HepG2 (cell line): Measurements from ENCODE around the gene WNT3A. TPM values are rescaled to one million over a fixed set of nuclear protein-coding genes. Genes with fewer than 3 reads are reported as not detected.

Experiments
- ATAC-seq: fragments of 200-7000 bp; cut with Tn5 transposase; 3 replicates; pipeline ENCODE4 v1.9.1; 2020; ENCODE audit warnings: mild to moderate bottlenecking, moderate library complexity
- BruUV-seq: library from RNA; stranded (reverse); fragments of 400-500 nt; replicated peaks from 2 replicates; lab custom pipeline; 2021; lab: Mats Ljungman, UMichigan
- CTCF ChIA-PET: fragments of 300-600 bp; formaldehyde crosslinking; extraction: SDS; loops from one replicate; lab custom pipeline; 2021; ENCODE audit warnings: low total read pairs, inconsistent platforms, low intra/inter-chr PET ratio; lab: Yijun Ruan, JAX
- POLR2A ChIA-PET: fragments of 350-600 bp; sonication (Branson Sonifier 250); formaldehyde crosslinking; loops from one replicate; lab custom pipeline; 2020; ENCODE audit warnings: antibody characterized with exemption, inconsistent platforms; lab: Yijun Ruan, JAX
- DNase-seq: peaks from one replicate; pipeline ENCODE4 v3.0.0-alpha.2; 2015; ENCODE audit warnings: low spot score
- FAIRE-seq: peaks from 3 replicates; lab custom pipeline; 2011; peaks lifted over from hg19 to GRCh38; lab: Jason Lieb, UNC
- H2AFZ ChIP-seq: one replicate; pipeline ENCODE4 v1.6.1; 2011; ENCODE audit warnings: low read length, inconsistent platforms
- H3K27ac ChIP-seq: fragments of 300-600 bp; 3 replicates; pipeline ENCODE4 v1.8.0; 2011; ENCODE audit warnings: mixed run types, mild to moderate bottlenecking, mixed read lengths, low read length, inconsistent platforms; ENCODE audit not compliant: insufficient read depth; ENCODE audit errors: extremely low read length
- H3K27me3 ChIP-seq, 2 experiments: fragments of 200-600 bp in 1 of 2; 2 replicates in 1 of 2; 3 replicates in 1 of 2; pipeline versions ENCODE4 v1.6.0 to v1.8.0; 2011; ENCODE audit warnings: low read length in 2 of 2, mild to moderate bottlenecking in 2 of 2, moderate library complexity in 2 of 2, inconsistent platforms in 1 of 2; ENCODE audit not compliant: insufficient read depth in 2 of 2, control insufficient read depth in 1 of 2
- H3K36me3 ChIP-seq, 2 experiments: fragments of 200-600 bp in 1 of 2; replicated peaks in 1 of 2; 2 replicates in 1 of 2; 3 replicates in 1 of 2; pipeline versions ENCODE4 v1.5.1 to v1.8.0; 2011; ENCODE audit warnings: low read length in 2 of 2, inconsistent platforms in 1 of 2; ENCODE audit not compliant: insufficient read depth in 2 of 2, control insufficient read depth in 1 of 2
- H3K4me1 ChIP-seq: 2 replicates; pipeline ENCODE4 v1.5.1; 2012; ENCODE audit warnings: low read length, inconsistent platforms; ENCODE audit not compliant: insufficient read depth
- H3K4me2 ChIP-seq: 2 replicates; pipeline ENCODE4 v1.6.0; 2011; ENCODE audit warnings: low read depth, low read length, inconsistent platforms
- H3K4me3 ChIP-seq, 3 experiments: fragments of 200-600 bp in 1 of 3; sonication (generic), shearing (Covaris generic) in 1 of 3; replicated peaks in 1 of 3; 2 replicates each; pipeline ENCODE4 v1.5.1; 2011 to 2016; ENCODE audit warnings: low read length in 3 of 3, inconsistent platforms in 2 of 3, low read depth in 2 of 3, mild to moderate bottlenecking in 2 of 3, control low read depth in 1 of 3, mixed read lengths in 1 of 3; ENCODE audit not compliant: insufficient read depth in 1 of 3
- H3K79me2 ChIP-seq: one replicate; pipeline ENCODE4 v1.6.1; 2011; ENCODE audit warnings: low read length, inconsistent platforms; ENCODE audit not compliant: insufficient read depth
- H3K9ac ChIP-seq: 2 replicates; pipeline ENCODE4 v1.6.0; 2011; ENCODE audit warnings: mild to moderate bottlenecking, low read depth, low read length, inconsistent platforms; ENCODE audit not compliant: insufficient read depth
- H3K9me3 ChIP-seq: 2 replicates; pipeline ENCODE4 v1.5.1; 2012; ENCODE audit warnings: mild to moderate bottlenecking, low read length
- H4K20me1 ChIP-seq: 2 replicates; pipeline ENCODE4 v1.6.0; 2011; ENCODE audit warnings: inconsistent platforms, mild to moderate bottlenecking, low read length, moderate library complexity; ENCODE audit not compliant: insufficient read depth
- MAFK ChIP-seq, 2 experiments: IDR thresholded peaks in 1 of 2; conservative IDR thresholded peaks in 1 of 2; 2 replicates each; pipeline ENCODE4 v1.6.1; 2011; ENCODE audit warnings: improper control_type of control experiment in 2 of 2, low read length in 2 of 2
- PRMT3 ChIP-seq: sonication (generic); formaldehyde crosslinking; IDR thresholded peaks from 2 replicates; pipeline ENCODE4 v1.8.1; 2022; ENCODE audit warnings: low read depth, mild to moderate bottlenecking, moderate library complexity, missing genetic modification reagents, borderline replicate concordance
- SAFB2 ChIP-seq: sonication (generic); formaldehyde crosslinking; IDR thresholded peaks from 2 replicates; pipeline ENCODE4 v1.5.1; 2020; ENCODE audit warnings: missing genetic modification reagents, low read depth, mild to moderate bottlenecking, borderline replicate concordance
- TBX3 ChIP-seq: fragments of 450-650 bp; IDR thresholded peaks from 2 replicates; pipeline ENCODE4 v1.6.1; 2017; ENCODE audit warnings: antibody characterized with exemption, mild to moderate bottlenecking, inconsistent platforms, borderline replicate concordance
- TRAFD1 ChIP-seq: sonication (generic); formaldehyde crosslinking; IDR thresholded peaks from 2 replicates; pipeline ENCODE4 v1.5.1; 2020; ENCODE audit warnings: missing genetic modification reagents, mild to moderate bottlenecking, borderline replicate concordance
- ZBTB1 ChIP-seq: sonication (generic); formaldehyde crosslinking; IDR thresholded peaks from 2 replicates; pipeline ENCODE4 v1.4.0; 2020; ENCODE audit warnings: missing genetic modification reagents, borderline replicate concordance
- ZBTB37 ChIP-seq: sonication (generic); formaldehyde crosslinking; IDR thresholded peaks from 2 replicates; pipeline ENCODE4 v1.4.0; 2020; ENCODE audit warnings: mild to moderate bottlenecking, missing genetic modification reagents
- ZNF550 ChIP-seq: sonication (generic); formaldehyde crosslinking; IDR thresholded peaks from 2 replicates; pipeline ENCODE4 v1.4.0; 2020; ENCODE audit warnings: mild to moderate bottlenecking, missing genetic modification reagents, borderline replicate concordance
- ZNF574 ChIP-seq: sonication (generic); formaldehyde crosslinking; IDR thresholded peaks from 2 replicates; pipeline ENCODE4 v1.4.0; 2020; ENCODE audit warnings: missing genetic modification reagents
- ZNF768 ChIP-seq: sonication (generic); formaldehyde crosslinking; IDR thresholded peaks from 2 replicates; pipeline ENCODE4 v1.4.0; 2020; ENCODE audit warnings: missing genetic modification reagents
- WGBS: methylation state at CpG from one replicate; pipeline ENCODE4 v1.1.6; 2017; ENCODE audit warnings: low lambda C conversion rate; 5-methylcytosine and 5-hydroxymethylcytosine counted together
- in situ Hi-C: cut with HindIII; loops from 2 replicates; pipeline ENCODE4 v1.10.0; 2017; ENCODE audit warnings: low pct_unique_long_range_greater_than_20kb; ENCODE audit not compliant: extremely low pct_ligation_motif_present
- intact Hi-C: fragments of 100-400 bp; cut with micrococcal nuclease; formaldehyde crosslinking; loops from one replicate; pipeline ENCODE4 v1.10.0; 2022; ENCODE audit not compliant: unreplicated experiment
- polyA plus RNA-seq, 8 experiments: library from polyadenylated mRNA; depleted of rRNA in 3 of 8; stranded (reverse) in 7 of 8; unstranded in 1 of 8; fragments of >200 nt; fragmentation: Illumina TruSeq in 4 of 8; extraction: Trizol in 4 of 8; gene quantifications; 2 replicates each; pipeline versions ENCODE4 v1.2.1 to v1.2.3, GENCODE V29; 2011 to 2016; ENCODE audit warnings: low read depth in 4 of 8, missing spikeins in 1 of 8, mixed read lengths in 1 of 8; ENCODE audit not compliant: insufficient read depth in 1 of 8
- total RNA-seq, 5 experiments: library from RNA; depleted of rRNA; stranded (reverse); fragments of >200 nt; fragmentation: Illumina TruSeq; extraction: Trizol; gene quantifications; 2 replicates each; pipeline ENCODE4 v1.2.3, GENCODE V29; 2016; ENCODE audit warnings: low read depth in 1 of 5

WNT3A gene
- total and polyA plus RNA-seq, 2 of the 13 experiments (the other 11 are each of a cell fraction or from before 2014, with no cell fraction given), result not detected

DNA sequence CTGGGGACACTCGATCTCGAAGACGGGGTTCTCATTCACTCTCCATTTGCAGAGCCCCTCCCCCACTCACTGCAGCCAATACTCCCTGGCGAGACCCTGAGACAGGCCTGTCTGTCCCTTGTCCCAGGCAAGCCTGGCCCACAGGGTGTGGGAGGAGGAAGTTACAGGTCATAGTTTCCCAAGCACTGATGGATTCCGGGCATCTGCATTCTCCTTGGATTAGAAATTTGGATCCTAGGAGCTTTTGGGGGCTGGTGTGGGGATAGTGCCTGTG, 11.3 kb downstream of the WNT3A start:
- in situ Hi-C loops (no loop called here), intact Hi-C loops (no loop called here)
- Histone ChIP-seq H3K27me3 (peaks cover 6 to 49% of the 10 kb centered on the region in 2 experiments), H3K4me3 (no peak overlapping the region), H2AFZ (no peak overlapping the region), H4K20me1 (no peaks in the 10 kb centered on the region), H3K79me2 (no peaks in the 10 kb centered on the region), H3K4me1 (no peaks in the 10 kb centered on the region), H3K36me3 (no peaks in the 10 kb centered on the region), H3K9me3 (no peaks in the 10 kb centered on the region), H3K4me2 (no peak overlapping the region), H3K27ac (no peak overlapping the region), H3K9ac (no peak overlapping the region)
- BruUV-seq, result no TSS peak
- POLR2A ChIA-PET, result no interaction called here
- TF ChIP-seq TBX3 (no peak), ZNF768 (CRISPR knock-in tag) (no peak), PRMT3 (no peak), SAFB2 (CRISPR knock-in tag) (no peak), ZNF550 (no peak), ZBTB1 (CRISPR knock-in tag) (no peak)
- CTCF ChIA-PET, result no interaction called here
- DNase-seq (no peak), ATAC-seq (no peak), FAIRE-seq (no peak)
- 15% methylated on average over 4 of the region's 5 CpGs for WGBS

DNA sequence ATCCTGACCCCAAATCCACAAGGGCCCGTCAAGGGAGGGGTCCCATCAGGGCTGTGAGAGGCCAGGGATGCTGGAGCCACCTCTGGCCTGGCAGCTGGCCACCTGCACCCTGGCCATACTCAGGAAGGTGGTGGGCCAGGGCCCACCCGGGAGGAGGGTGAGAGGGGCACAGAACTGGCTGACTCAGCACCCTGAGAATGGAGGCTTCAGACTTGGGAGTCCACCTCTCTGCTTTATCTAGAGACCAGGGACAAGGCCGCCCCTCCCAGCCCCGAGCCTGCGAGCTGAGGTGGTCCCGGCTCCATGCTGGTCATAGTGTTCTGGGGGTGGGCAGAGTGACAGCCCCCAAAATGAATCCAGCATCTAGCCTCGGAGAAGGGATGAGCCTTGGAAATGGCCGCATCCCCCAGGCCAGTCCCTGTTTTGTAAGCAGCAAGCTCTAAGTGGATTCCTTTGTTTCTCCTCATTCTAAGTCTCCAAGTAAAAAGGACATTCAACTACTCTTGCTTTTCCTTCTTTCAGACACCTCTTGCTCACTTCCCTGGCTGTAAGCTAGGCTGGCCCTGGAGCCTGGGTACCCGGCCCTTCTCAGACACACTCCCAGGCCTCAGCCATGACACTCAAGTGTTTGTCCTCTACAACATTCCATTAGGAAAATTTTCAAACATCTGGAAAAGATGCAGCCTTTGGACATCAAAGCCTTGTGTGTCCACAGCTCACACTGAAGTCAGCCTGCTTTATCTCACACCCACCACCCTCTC, 12.3 kb downstream of the WNT3A start:
- Histone ChIP-seq H3K27me3 (peaks cover 4 to 40% of the 10 kb centered on the region in 2 experiments; a peak in 4 of 5 replicates), H3K4me2 (no peak overlapping the region), H4K20me1 (no peaks in the 10 kb centered on the region), H3K9me3 (no peaks in the 10 kb centered on the region), H3K79me2 (no peaks in the 10 kb centered on the region), H3K4me3 (no peak overlapping the region), H3K27ac (no peak overlapping the region), H3K36me3 (no peaks in the 10 kb centered on the region), H3K9ac (no peak overlapping the region), H2AFZ (no peak overlapping the region), H3K4me1 (no peaks in the 10 kb centered on the region)
- TF ChIP-seq ZNF574 (CRISPR knock-in tag), result no peak
- TF ChIP-seq ZBTB37, result no peak
- no peak for TF ChIP-seq TRAFD1
- TF ChIP-seq MAFK (conservative IDR thresholded peaks at IDR 0.05 in 1 of 2, IDR thresholded peaks at IDR 0.05 in 1 of 2; ENCODE audit: low read length in 2 of 2), result peak; percentile 43 to 67; a peak in 2 of 4 replicates
- CTCF ChIA-PET, result no interaction called here
- DNase-seq, result no peak
- no TSS peak for BruUV-seq
- in situ Hi-C loops (no loop called here), intact Hi-C loops (no loop called here)
- POLR2A ChIA-PET, result no interaction called here
- no peak for ATAC-seq
- 0% methylated on average over 4 of the region's 9 CpGs for WGBS
- no peak for FAIRE-seq
